Ishikawa (cell line): ENCODE results near the gene DIAPH3.

ENCODE experiments used
- EP300 ChIP-seq: IDR thresholded peaks from 2 replicates; pipeline ENCODE4 v1.6.1; 2012; ENCODE audit warnings: borderline replicate concordance
- FOXM1 ChIP-seq: IDR thresholded peaks from 2 replicates; pipeline ENCODE4 v1.6.1; 2012; ENCODE audit warnings: low read depth, borderline replicate concordance
- TAF1 ChIP-seq: IDR thresholded peaks from 2 replicates; pipeline ENCODE4 v1.6.1; 2012; ENCODE audit warnings: low read depth, mild to moderate bottlenecking
- TCF12 ChIP-seq: IDR thresholded peaks from 2 replicates; pipeline ENCODE4 v1.6.1; 2012; ENCODE audit warnings: low read depth
- USF1 ChIP-seq: IDR thresholded peaks from 2 replicates; pipeline ENCODE4 v1.6.1; 2012
- YY1 ChIP-seq: IDR thresholded peaks from 2 replicates; pipeline ENCODE4 v1.6.1; 2012; ENCODE audit warnings: low read depth

GRCh38 chr13:59684105-59684504 is 479.6 kb downstream of the DIAPH3 start:
- no peak for TF ChIP-seq EP300
- TF ChIP-seq TAF1, result no peak
- no peak for TF ChIP-seq USF1
- no peak for TF ChIP-seq YY1
- TF ChIP-seq FOXM1, result no peak
- TF ChIP-seq TCF12, result no peak
